Hepatocyte (in vitro differentiated cells): ENCODE measurements around the gene CCDC144A. TPM values are rescaled to one million over a fixed set of nuclear protein-coding genes. Genes with fewer than 3 reads are reported as not detected.
"Not testable (repeated sequence)": the region's sequence is repeated elsewhere in the genome, so short reads cannot be mapped to it uniquely, and the experiment has no call there.

ENCODE experiments used
- DNase-seq: peaks from one replicate; pipeline ENCODE4 v3.0.0-alpha.2; 2016; ENCODE audit warnings: low spot score
- H2AFZ ChIP-seq: fragments of 200-600 bp; sonication (generic); 2 replicates; pipeline ENCODE4 v1.6.0; 2016; ENCODE audit warnings: antibody characterized with exemption, mild to moderate bottlenecking
- H3K27ac ChIP-seq: fragments of 200-600 bp; sonication (generic); 2 replicates; pipeline ENCODE4 v1.5.1; 2016; ENCODE audit warnings: mild to moderate bottlenecking
- H3K27me3 ChIP-seq: fragments of 200-600 bp; sonication (generic); 2 replicates; pipeline ENCODE4 v1.6.1; 2016
- H3K36me3 ChIP-seq: fragments of 200-600 bp; sonication (generic); replicated peaks from 2 replicates; pipeline ENCODE4 v1.5.1; 2016; ENCODE audit warnings: low read depth; ENCODE audit not compliant: insufficient read depth
- H3K4me1 ChIP-seq: fragments of 200-600 bp; sonication (generic); 2 replicates; pipeline ENCODE4 v1.5.1; 2016; ENCODE audit warnings: mild to moderate bottlenecking, moderate library complexity; ENCODE audit not compliant: insufficient read depth
- H3K4me2 ChIP-seq: fragments of 200-600 bp; sonication (generic); 2 replicates; pipeline ENCODE4 v1.6.0; 2016
- H3K4me3 ChIP-seq: fragments of 200-600 bp; sonication (generic); 2 replicates; pipeline ENCODE4 v1.5.1; 2016; ENCODE audit warnings: mild to moderate bottlenecking
- H3K79me2 ChIP-seq: fragments of 200-600 bp; sonication (generic); 2 replicates; pipeline ENCODE4 v1.6.0; 2017; ENCODE audit warnings: mild to moderate bottlenecking
- H3K9me2 ChIP-seq: fragments of 200-600 bp; sonication (generic); replicated peaks from 2 replicates; pipeline ENCODE4 v1.6.0; 2017; ENCODE audit warnings: mild to moderate bottlenecking; ENCODE audit not compliant: insufficient read depth
- H3K9me3 ChIP-seq: fragments of 200-600 bp; sonication (generic); 2 replicates; pipeline ENCODE4 v1.5.1; 2016; ENCODE audit warnings: low read depth, mild to moderate bottlenecking
- H4K20me1 ChIP-seq: fragments of 200-600 bp; sonication (generic); 2 replicates; pipeline ENCODE4 v1.6.0; 2016; ENCODE audit warnings: mild to moderate bottlenecking; ENCODE audit not compliant: insufficient read depth, poor library complexity, severe bottlenecking
- WGBS: methylation state at CpG from one replicate; pipeline ENCODE4 v1.1.6; 2016; ENCODE audit warnings: low lambda C conversion rate; ENCODE audit errors: missing lambda C conversion rate; 5-methylcytosine and 5-hydroxymethylcytosine counted together
- polyA plus RNA-seq: library from polyadenylated mRNA; unstranded; fragments of >200 nt; fragmentation: Nextera tagmentation; extraction: Ambion mirVana; gene quantifications from 2 replicates; pipeline ENCODE4 v1.2.1, GENCODE V29; 2016
- total RNA-seq: library from RNA; depleted of rRNA; stranded (reverse); fragments of >200 nt; gene quantifications from 2 replicates; pipeline ENCODE4 v1.2.3, GENCODE V29; 2014

The CCDC144A gene
- total and polyA plus RNA-seq, 2 experiments from 2014 or later = 0.47 to 0.50 TPM

DNA sequence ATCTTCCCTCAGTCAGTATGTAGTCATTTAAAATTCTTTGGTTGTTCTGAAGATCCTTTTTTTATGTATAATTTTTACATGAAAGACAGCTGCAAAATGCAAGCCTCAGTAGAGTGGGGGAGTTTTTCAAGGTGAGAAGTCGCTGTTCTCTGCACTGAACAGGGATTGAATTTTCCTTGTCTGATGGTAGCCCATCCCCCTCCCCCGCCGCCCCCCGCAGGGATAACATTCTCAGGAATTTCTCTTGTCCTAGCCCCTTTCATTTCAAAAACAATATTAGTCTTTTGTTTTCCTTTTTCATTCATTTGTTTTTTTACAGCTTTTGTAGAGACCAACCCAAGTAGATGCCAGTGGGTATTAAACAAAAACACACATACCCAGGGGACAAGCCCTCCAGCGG lies 2.9 kb upstream of the CCDC144A start:
- not testable (repeated sequence) for DNase-seq, H3K4me2 ChIP-seq, H4K20me1 ChIP-seq, H3K79me2 ChIP-seq, H3K36me3 ChIP-seq, H2AFZ ChIP-seq, H3K4me3 ChIP-seq, H3K9me2 ChIP-seq, H3K9me3 ChIP-seq, H3K27me3 ChIP-seq, H3K4me1 ChIP-seq, H3K27ac ChIP-seq
- WGBS = 47% methylated on average over 5 of the region's 5 CpGs

DNA sequence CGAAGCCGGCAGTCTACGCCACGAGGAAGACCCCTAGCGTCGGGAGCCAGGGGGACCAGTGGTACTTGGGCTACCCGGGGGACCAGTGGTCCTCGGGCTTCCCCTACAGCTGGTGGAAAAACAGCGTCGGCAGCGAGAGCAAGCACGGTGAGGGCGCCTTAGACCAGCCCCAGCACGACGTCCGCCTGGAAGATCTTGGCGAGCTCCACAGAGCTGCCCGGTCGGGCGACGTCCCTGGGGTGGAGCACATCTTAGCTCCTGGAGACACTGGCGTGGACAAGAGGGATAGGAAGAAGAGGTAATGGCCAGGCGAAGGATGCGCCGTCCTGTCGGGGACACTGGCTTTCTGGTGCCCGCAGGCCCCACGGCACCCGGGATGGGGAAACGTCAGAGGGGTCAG lies 406 bp downstream of the CCDC144A start:
- not testable (repeated sequence) for H3K79me2 ChIP-seq, H3K4me3 ChIP-seq, H3K27ac ChIP-seq, H4K20me1 ChIP-seq, H3K27me3 ChIP-seq, H3K36me3 ChIP-seq, DNase-seq, H3K4me1 ChIP-seq, H2AFZ ChIP-seq, H3K9me2 ChIP-seq, H3K4me2 ChIP-seq, H3K9me3 ChIP-seq
- 99% methylated on average over 28 of the region's 30 CpGs for WGBS

DNA sequence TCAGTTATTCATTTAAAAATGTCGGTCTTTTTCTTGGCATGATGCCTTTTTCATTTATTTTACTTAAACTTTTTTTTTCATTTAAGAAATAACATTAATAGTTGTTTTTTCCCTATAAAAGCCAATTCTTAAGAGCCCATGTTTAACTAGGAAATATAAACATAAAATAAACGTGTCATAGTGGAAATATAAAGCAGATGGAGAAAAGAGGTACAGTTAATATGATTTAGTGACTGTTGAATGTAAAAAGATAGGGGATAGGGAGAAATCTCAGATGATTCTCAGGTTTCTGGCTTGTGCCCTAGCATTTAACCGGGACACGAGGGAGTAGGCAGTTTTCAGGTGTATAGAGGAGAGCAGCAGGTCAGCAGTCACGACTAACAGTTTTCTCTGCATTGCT lies 7.6 kb downstream of the CCDC144A start:
- not testable (repeated sequence) for DNase-seq

DNA sequence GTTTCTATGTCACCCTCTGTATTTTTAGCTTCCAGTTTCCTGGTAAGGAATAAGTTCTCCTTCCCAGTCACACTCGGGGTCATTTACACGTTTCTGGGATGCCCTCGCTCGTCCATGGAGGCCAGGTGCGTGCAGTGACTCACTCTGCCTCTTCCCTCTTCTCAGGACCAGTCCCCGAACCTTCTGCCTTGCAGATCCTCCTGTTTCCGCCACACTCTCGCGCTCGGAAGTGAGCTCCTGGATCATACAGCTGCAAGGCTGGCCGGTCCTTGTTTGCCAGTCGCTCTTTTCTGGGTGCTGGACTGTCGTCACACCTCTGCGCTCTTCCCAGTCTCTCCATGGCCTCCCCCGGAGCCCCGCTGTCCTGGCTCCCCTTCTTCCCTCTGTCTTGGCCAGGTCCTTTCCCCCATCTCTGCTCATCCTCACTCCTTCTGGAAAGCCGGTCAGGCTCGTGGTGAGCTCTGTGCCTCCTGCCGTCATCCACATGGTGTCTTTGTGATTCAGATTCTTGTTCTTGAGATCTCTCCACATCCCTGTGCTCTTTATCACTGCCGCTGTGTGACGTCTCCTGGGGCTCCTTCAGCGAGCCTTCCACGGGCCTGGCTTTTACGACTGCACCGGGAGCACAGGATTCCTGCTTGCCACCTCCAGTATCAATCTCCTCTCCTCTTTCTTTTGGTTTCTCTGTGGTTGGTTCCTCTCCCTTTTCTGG lies 55.6 kb downstream of the CCDC144A start:
- Histone ChIP-seq H3K4me2 (peak overlapping the region; percentile 72), H2AFZ (peak overlapping the region; percentile 28), H3K27me3 (peaks cover 12% of the 10 kb centered on the region)
- H4K20me1 ChIP-seq, H3K27ac ChIP-seq, H3K9me3 ChIP-seq, H3K9me2 ChIP-seq, H3K79me2 ChIP-seq, H3K4me1 ChIP-seq, H3K36me3 ChIP-seq, H3K4me3 ChIP-seq: not testable (repeated sequence)
- 8% methylated on average over 23 of the region's 25 CpGs for WGBS
- peak; percentile 34 for DNase-seq

More for the DNA sequence above, 7.6 kb downstream of the CCDC144A start:
- H3K9me2 ChIP-seq, H3K4me3 ChIP-seq, H3K4me2 ChIP-seq, H3K9me3 ChIP-seq, H3K79me2 ChIP-seq, H3K27ac ChIP-seq, H3K27me3 ChIP-seq, H2AFZ ChIP-seq, H3K36me3 ChIP-seq, H3K4me1 ChIP-seq, H4K20me1 ChIP-seq: not testable (repeated sequence)
- WGBS = 53% methylated on average over 5 of the region's 5 CpGs

DNA sequence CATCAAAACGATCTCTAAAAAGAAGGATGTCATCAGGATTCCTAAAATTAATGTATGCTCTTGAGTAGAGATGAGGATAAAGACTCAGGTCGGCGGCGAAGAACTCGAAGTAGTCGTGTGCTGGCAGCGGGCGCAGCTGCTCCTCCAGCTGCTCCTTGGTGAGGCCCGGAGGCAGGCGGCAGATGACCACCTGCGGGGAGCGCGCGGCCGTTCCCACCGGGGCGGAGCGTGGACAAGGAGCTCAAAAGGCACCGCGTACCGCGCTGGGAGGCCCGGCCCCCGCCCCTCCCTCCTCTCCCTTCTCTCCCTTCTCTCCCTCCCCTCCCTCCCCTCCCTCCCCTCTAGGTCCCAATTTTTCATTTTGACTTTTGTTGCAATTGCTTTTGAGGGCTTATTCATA lies 56.5 kb downstream of the CCDC144A start:
- Histone ChIP-seq H3K27me3 (peaks cover 12% of the 10 kb centered on the region), H3K4me2 (peak overlapping the region; percentile 72)
- H3K4me3 ChIP-seq, H2AFZ ChIP-seq, H3K9me3 ChIP-seq, H3K9me2 ChIP-seq, H3K27ac ChIP-seq, H3K79me2 ChIP-seq, H3K4me1 ChIP-seq, H3K36me3 ChIP-seq, H4K20me1 ChIP-seq, DNase-seq: not testable (repeated sequence)
- WGBS = 20% methylated on average over 11 of the region's 24 CpGs

DNA sequence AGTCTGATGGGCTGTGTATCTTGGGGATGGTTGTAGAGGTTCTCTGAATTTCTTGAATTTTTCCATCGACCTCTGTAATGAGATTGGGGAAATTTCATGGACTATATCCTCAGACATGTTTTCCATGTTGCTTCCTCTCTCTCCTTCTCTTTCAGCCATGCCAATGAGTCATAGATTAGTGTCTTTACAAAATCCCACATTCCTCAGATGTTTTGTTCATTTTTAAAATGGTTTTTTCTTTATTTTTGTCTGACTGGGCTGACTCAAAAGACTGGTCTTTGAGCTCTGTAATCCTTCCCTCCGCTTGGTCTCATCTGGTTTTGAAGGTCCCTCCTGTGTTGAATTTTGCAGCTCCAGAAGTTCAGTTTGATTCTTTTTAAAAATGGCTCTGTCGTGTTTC lies 60.5 kb downstream of the CCDC144A start:
- not testable (repeated sequence) for H3K9me3 ChIP-seq, H3K36me3 ChIP-seq, H3K4me3 ChIP-seq, H3K9me2 ChIP-seq, H3K4me2 ChIP-seq, H3K79me2 ChIP-seq, DNase-seq, H3K4me1 ChIP-seq, H2AFZ ChIP-seq, H4K20me1 ChIP-seq, H3K27ac ChIP-seq
- peaks cover 12% of the 10 kb centered on the region for H3K27me3 ChIP-seq
- WGBS = 57% methylated on average over 3 of the region's 3 CpGs
